K562 (cell line): ENCODE results near the gene NDUFA6. TPM values are rescaled to one million over a fixed set of nuclear protein-coding genes. Genes with fewer than 3 reads are reported as not detected.

Source experiments
- ATAC-seq: fragments of 200-7000 bp; cut with Tn5 transposase; 3 replicates; pipeline ENCODE4 v1.9.1; 2020; ENCODE audit warnings: moderate library complexity
- BruUV-seq: library from RNA; stranded (reverse); fragments of 400-500 nt; replicated peaks from 2 replicates; lab custom pipeline; 2021; lab: Mats Ljungman, UMichigan
- CTCF ChIA-PET: fragments of 300-600 bp; formaldehyde crosslinking; extraction: SDS; loops from one replicate; lab custom pipeline; 2021; ENCODE audit warnings: low intra/inter-chr PET ratio; lab: Yijun Ruan, JAX
- POLR2A ChIA-PET: fragments of 300-600, 350-650 bp; sonication (Branson Sonifier 250); formaldehyde crosslinking; extraction: SDS; loops from one replicate; lab custom pipeline; 2021; ENCODE audit warnings: antibody characterized with exemption, inconsistent platforms; lab: Yijun Ruan, JAX
- DNase-seq, 4 experiments: peaks; one replicate each; pipeline versions ENCODE4 v3.0.0 to v3.0.0-alpha.2; 2011 to 2018; ENCODE audit warnings: low spot score in 3 of 4, mixed read lengths in 3 of 4; ENCODE audit errors: extremely low read depth in 1 of 4
- FAIRE-seq: peaks from 2 replicates; lab custom pipeline; 2011; peaks lifted over from hg19 to GRCh38; lab: Jason Lieb, UNC
- H2AFZ ChIP-seq: 2 replicates; pipeline ENCODE4 v1.6.0; 2011; ENCODE audit warnings: low read depth, low read length, control low read depth, inconsistent platforms
- H3K27ac ChIP-seq: fragments of 200-600 bp; 3 replicates; pipeline ENCODE4 v1.8.0; 2011; ENCODE audit warnings: low read depth, mild to moderate bottlenecking, control low read depth, inconsistent platforms, low read length, moderate library complexity, mixed read lengths; ENCODE audit errors: extremely low read depth
- H3K27me3 ChIP-seq, 2 experiments: fragments of 300-600 bp in 1 of 2; 2 replicates in 1 of 2; 3 replicates in 1 of 2; pipeline versions ENCODE4 v1.6.0 to v1.8.0; 2011; ENCODE audit warnings: inconsistent platforms in 2 of 2, low read length in 2 of 2, mild to moderate bottlenecking in 1 of 2, mixed read lengths in 1 of 2, moderate library complexity in 1 of 2; ENCODE audit not compliant: control insufficient read depth in 2 of 2, insufficient read depth in 2 of 2
- H3K36me3 ChIP-seq: fragments of 300-600 bp; 3 replicates; pipeline ENCODE4 v1.8.0; 2011; ENCODE audit warnings: mild to moderate bottlenecking, low read length, inconsistent platforms; ENCODE audit not compliant: control insufficient read depth, insufficient read depth
- H3K4me1 ChIP-seq, 2 experiments: fragments of 200-600 bp in 1 of 2; replicated peaks in 1 of 2; 2 replicates in 1 of 2; 3 replicates in 1 of 2; pipeline versions ENCODE4 v1.5.1 to v1.8.0; 2011; ENCODE audit warnings: inconsistent platforms in 2 of 2, low read length in 2 of 2, mild to moderate bottlenecking in 1 of 2, mixed read lengths in 1 of 2, moderate library complexity in 1 of 2; ENCODE audit not compliant: control insufficient read depth in 2 of 2, insufficient read depth in 2 of 2
- H3K4me2 ChIP-seq: 2 replicates; pipeline ENCODE4 v1.6.1; 2011; ENCODE audit warnings: low read length, control low read depth, inconsistent platforms, mixed read lengths; ENCODE audit not compliant: insufficient read depth
- H3K4me3 ChIP-seq: fragments of 200-600 bp; sonication (generic), shearing (Covaris generic); 2 replicates; pipeline ENCODE4 v1.5.1; 2016; ENCODE audit warnings: control low read depth, inconsistent platforms
- H3K79me2 ChIP-seq: fragments of 200-600 bp; 3 replicates; pipeline ENCODE4 v1.8.0; 2011; ENCODE audit warnings: low read length, inconsistent platforms; ENCODE audit not compliant: control insufficient read depth, insufficient read depth
- H3K9ac ChIP-seq, 2 experiments: 2 replicates each; pipeline versions ENCODE4 v1.6.0 to v1.6.1; 2011; ENCODE audit warnings: low read depth in 2 of 2, low read length in 2 of 2, control low read depth in 1 of 2, inconsistent platforms in 1 of 2, mild to moderate bottlenecking in 1 of 2, mixed read lengths in 1 of 2; ENCODE audit not compliant: insufficient read depth in 1 of 2
- H3K9me1 ChIP-seq: one replicate; pipeline ENCODE4 v1.6.0; 2011; ENCODE audit warnings: inconsistent platforms, mild to moderate bottlenecking, low read length, moderate library complexity; ENCODE audit not compliant: control insufficient read depth, insufficient read depth
- H3K9me3 ChIP-seq: replicated peaks from 2 replicates; pipeline ENCODE4 v1.5.1; 2011; ENCODE audit warnings: low read depth, low read length, inconsistent platforms; ENCODE audit not compliant: control insufficient read depth, insufficient read depth
- H4K20me1 ChIP-seq: replicated peaks from 2 replicates; pipeline ENCODE4 v1.6.1; 2011; ENCODE audit warnings: low read length, inconsistent platforms, mixed read lengths; ENCODE audit not compliant: control insufficient read depth, insufficient read depth
- ATF4 ChIP-seq: fragments of 450-650 bp; formaldehyde crosslinking; IDR thresholded peaks from 2 replicates; pipeline ENCODE4 v1.4.0; 2022; ENCODE audit warnings: mild to moderate bottlenecking, moderate library complexity
- C11orf30 ChIP-seq: fragments of 450-650 bp; IDR thresholded peaks from 2 replicates; pipeline ENCODE4 v1.6.1; 2016; ENCODE audit warnings: low read depth, mild to moderate bottlenecking
- CXXC5 ChIP-seq: fragments of 250-450 bp; sonication (Bioruptor Pico); IDR thresholded peaks from 2 replicates; pipeline ENCODE4 v1.8.0; 2022; ENCODE audit warnings: inconsistent platforms, mild to moderate bottlenecking, moderate library complexity
- KHSRP ChIP-seq: fragments of 450-650 bp; IDR thresholded peaks from 2 replicates; pipeline ENCODE4 v1.6.1; 2017
- KLF13 ChIP-seq: fragments of 450-650 bp; IDR thresholded peaks from 2 replicates; pipeline ENCODE4 v1.6.1; 2016; ENCODE audit warnings: missing genetic modification characterization, low read depth, mild to moderate bottlenecking, missing compliant biosample characterization, moderate library complexity, borderline replicate concordance
- L3MBTL2 ChIP-seq: fragments of 450-650 bp; IDR thresholded peaks from 2 replicates; pipeline ENCODE4 v1.6.1; 2016; ENCODE audit warnings: mild to moderate bottlenecking, moderate library complexity
- MAX ChIP-seq: sonication (generic); formaldehyde crosslinking; IDR thresholded peaks from 2 replicates; pipeline ENCODE4 v1.9.0; 2022; ENCODE audit warnings: mild to moderate bottlenecking, missing genetic modification reagents
- TAF15 ChIP-seq: fragments of 200-400 bp; formaldehyde crosslinking; IDR thresholded peaks from 2 replicates; pipeline ENCODE4 v1.6.1; 2017; ENCODE audit warnings: mild to moderate bottlenecking, low read depth, low read length, moderate library complexity
- ZBED1 ChIP-seq: IDR thresholded peaks from 2 replicates; pipeline ENCODE4 v1.6.1; 2014
- ZNF436 ChIP-seq: fragments of 250-450, 450-650 bp; sonication (Bioruptor Pico); formaldehyde crosslinking; IDR thresholded peaks from 2 replicates; pipeline ENCODE4 v1.7.0; 2020; ENCODE audit warnings: mild to moderate bottlenecking
- WGBS: fragments of 100-300 bp; shearing (Covaris generic); methylation state at CpG from one replicate; pipeline ENCODE4 v1.1.6; 2016; ENCODE audit warnings: low coverage, mixed read lengths; ENCODE audit not compliant: insufficient coverage; ENCODE audit errors: missing lambda C conversion rate; 5-methylcytosine and 5-hydroxymethylcytosine counted together
- in situ Hi-C: fragments of 300-500 bp; cut with MboI; formaldehyde crosslinking; loops from 4 replicates; pipeline ENCODE4 v1.15.0; 2018; ENCODE audit warnings: inconsistent platforms, mixed read lengths
- intact Hi-C: fragments of 100-400 bp; cut with micrococcal nuclease; formaldehyde crosslinking; loops from 2 replicates; pipeline ENCODE4 v1.14.2; 2022
- polyA plus RNA-seq, 8 experiments: library from polyadenylated mRNA; depleted of rRNA in 4 of 8; stranded (reverse) in 5 of 8; unstranded in 3 of 8; fragments of >200 nt; fragmentation: Nextera tagmentation in 2 of 8; fragmentation: Illumina TruSeq in 1 of 8; extraction: Ambion mirVana in 2 of 8; extraction: Trizol in 1 of 8; gene quantifications; 2 replicates each; pipeline versions ENCODE4 v1.2.1 to v1.2.3, GENCODE V29; 2011 to 2014; ENCODE audit warnings: inconsistent platforms in 1 of 8, missing spikeins in 1 of 8
- total RNA-seq, 7 experiments: library from RNA; depleted of rRNA in 6 of 7; stranded (reverse); fragments of >200 nt in 6 of 7; fragmentation: Illumina TruSeq in 2 of 7; extraction: Trizol in 2 of 7; gene quantifications; 2 replicates each; pipeline versions ENCODE4 v1.2.1 to v1.2.3, GENCODE V29; 2011 to 2021; ENCODE audit warnings: low replicate concordance in 1 of 7
- TF ChIP-seq, protein P1 (sequence below): sonication (generic); formaldehyde crosslinking; IDR thresholded peaks from 2 replicates; pipeline ENCODE4 v1.8.0; 2022; ENCODE audit warnings: mild to moderate bottlenecking, missing genetic modification reagents

Gene NDUFA6
- total and polyA plus RNA-seq, 9 of the 15 experiments (the other 6 are each of a cell fraction or from before 2014, with no cell fraction given), result 90.0 to 474 (median 128) TPM

GRCh38 chr22:42132457-42132856 is 41.9 kb upstream of the NDUFA6 start (continued):
- TF ChIP-seq MAX (CRISPR knock-in tag) (0 out of 2 replicates have a peak, but pooled peaks have one; percentile 35), CXXC5 (CRISPR knock-in tag) (no peak), ZNF436 (CRISPR knock-in tag) (no peak), KLF13 (tag) (no peak), KHSRP (no peak), L3MBTL2 (peak; percentile 27; the same call in 1 of the 2 replicates)
- TF ChIP-seq, protein P1, sequence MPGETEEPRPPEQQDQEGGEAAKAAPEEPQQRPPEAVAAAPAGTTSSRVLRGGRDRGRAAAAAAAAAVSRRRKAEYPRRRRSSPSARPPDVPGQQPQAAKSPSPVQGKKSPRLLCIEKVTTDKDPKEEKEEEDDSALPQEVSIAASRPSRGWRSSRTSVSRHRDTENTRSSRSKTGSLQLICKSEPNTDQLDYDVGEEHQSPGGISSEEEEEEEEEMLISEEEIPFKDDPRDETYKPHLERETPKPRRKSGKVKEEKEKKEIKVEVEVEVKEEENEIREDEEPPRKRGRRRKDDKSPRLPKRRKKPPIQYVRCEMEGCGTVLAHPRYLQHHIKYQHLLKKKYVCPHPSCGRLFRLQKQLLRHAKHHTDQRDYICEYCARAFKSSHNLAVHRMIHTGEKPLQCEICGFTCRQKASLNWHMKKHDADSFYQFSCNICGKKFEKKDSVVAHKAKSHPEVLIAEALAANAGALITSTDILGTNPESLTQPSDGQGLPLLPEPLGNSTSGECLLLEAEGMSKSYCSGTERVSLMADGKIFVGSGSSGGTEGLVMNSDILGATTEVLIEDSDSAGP (CRISPR knock-in tag), result no peak

- ATAC-seq, result no peak
- H3K79me2 ChIP-seq, result no peaks in the 10 kb centered on the region
- no TSS peak for BruUV-seq
- no peak overlapping the region for H2AFZ ChIP-seq
- intact Hi-C loops, result no loop called here
- H3K4me3 ChIP-seq, result no peak overlapping the region
- H4K20me1 ChIP-seq, result no peaks in the 10 kb centered on the region
- WGBS, result 33% methylated on average over 6 of the region's 8 CpGs
- no peaks in the 10 kb centered on the region for H3K27me3 ChIP-seq
- no peak for FAIRE-seq
- ChIA-PET CTCF (no interaction called here), POLR2A (no interaction called here)
- H3K4me2 ChIP-seq, result no peak overlapping the region
- H3K9me3 ChIP-seq, result no peaks in the 10 kb centered on the region
- no peaks in the 10 kb centered on the region for H3K9me1 ChIP-seq
- in situ Hi-C loops, result no loop called here
- peaks cover 0 to 16% of the 10 kb centered on the region in 2 experiments; a peak in 2 of 5 replicates for H3K4me1 ChIP-seq
- H3K36me3 ChIP-seq, result no peaks in the 10 kb centered on the region
- no peak overlapping the region for H3K27ac ChIP-seq
- DNase-seq, result no peak
- no peak overlapping the region for H3K9ac ChIP-seq
- TF ChIP-seq TAF15 (no peak), C11orf30 (no peak), ATF4 (CRISPR knock-in tag) (no peak), ZBED1 (no peak)
Measured at GRCh38 chr22:42131562-42131961, 41.0 kb upstream of the NDUFA6 start.
